GM10266 (cell line): ENCODE measurements around the gene TRAPPC3.

Experiments used
- DNase-seq: peaks from one replicate; pipeline ENCODE4 v3.0.0; 2012; ENCODE audit errors: extremely low spot score
- CTCF ChIP-seq: IDR thresholded peaks from 2 replicates; pipeline ENCODE4 v1.5.1; 2012; ENCODE audit warnings: mild to moderate bottlenecking, low read depth; ENCODE audit not compliant: control insufficient read depth, insufficient read depth; ENCODE audit errors: missing control alignments

Gene TRAPPC3

GRCh38 chr1:36172017-36172747, 22.9 kb upstream of the TRAPPC3 start:
- DNase-seq: no peak
- TF ChIP-seq CTCF: no peak

GRCh38 chr1:36170643-36171412, 21.5 kb upstream of the TRAPPC3 start:
- TF ChIP-seq CTCF: no peak
- no peak for DNase-seq

GRCh38 chr1:36168514-36168913, 19.2 kb upstream of the TRAPPC3 start:
- no peak for TF ChIP-seq CTCF
- DNase-seq: no peak

GRCh38 chr1:36166938-36167905, 17.9 kb upstream of the TRAPPC3 start:
- DNase-seq: no peak
- no peak for TF ChIP-seq CTCF

GRCh38 chr1:36166136-36166535, 16.9 kb upstream of the TRAPPC3 start:
- no peak for TF ChIP-seq CTCF

GRCh38 chr1:36165145-36165544, 15.9 kb upstream of the TRAPPC3 start:
- DNase-seq: no peak
- no peak for TF ChIP-seq CTCF

More at GRCh38 chr1:36166136-36166535, 16.9 kb upstream of the TRAPPC3 start:
- DNase-seq: no peak
